Omental fat pad (tissue), 4 donors: ENCODE data around the gene C11orf42. TPM values are rescaled to one million over a fixed set of nuclear protein-coding genes. Genes with fewer than 3 reads are reported as not detected.

Source experiments
- ATAC-seq: fragments of 150-250 bp; one replicate; pipeline ENCODE4 v1.9.1; 2016; ENCODE audit warnings: mild to moderate bottlenecking, moderate library complexity; ENCODE audit not compliant: low FRiP score
- DNase-seq: peaks from one replicate; pipeline ENCODE4 v3.0.0-alpha.2; 2019; ENCODE audit warnings: low spot score
- CTCF ChIP-seq, 3 donors: fragments of 450-650 bp; IDR thresholded peaks; one replicate each; pipeline ENCODE4 v1.5.1; 2016 to 2017; ENCODE audit warnings: antibody characterized with exemption in 3 of 3, mild to moderate bottlenecking in 3 of 3, moderate library complexity in 2 of 3
- total RNA-seq, 4 donors: library from RNA; depleted of rRNA; stranded (reverse); fragments of >200 nt; gene quantifications; one replicate each; pipeline ENCODE4 v1.1.0, GENCODE V29; 2016

Gene C11orf42
- total RNA-seq, 4 donors from 2014 or later, result not detected

GRCh38 chr11:6197466-6198200 lies 7.7 kb upstream of the C11orf42 start:
- ATAC-seq (no peak), DNase-seq (no peak)
- TF ChIP-seq CTCF (IDR thresholded peaks at IDR 0.05), result no peak

GRCh38 chr11:6199174-6199810 lies 6.1 kb upstream of the C11orf42 start, which contains the start of gene OR52W1:
TSS of gene OR52W1 (plus strand) at chr11:6199224. CDS start at chr11:6199224, 0 bp downstream.
- no peak for ATAC-seq
- TF ChIP-seq CTCF (IDR thresholded peaks at IDR 0.05), result no peak
- no peak for DNase-seq

- no peak for TF ChIP-seq CTCF (IDR thresholded peaks at IDR 0.05)
- DNase-seq (peak; percentile 33), ATAC-seq (no peak)
Measured at GRCh38 chr11:6200975-6201374, 4.4 kb upstream of the C11orf42 start.

- DNase-seq, result no peak
- TF ChIP-seq CTCF (IDR thresholded peaks at IDR 0.05), result no peak
- no peak for ATAC-seq
Measured at GRCh38 chr11:6201481-6201880, 3.9 kb upstream of the C11orf42 start.

- ATAC-seq, result no peak
- DNase-seq, result no peak
- no peak for TF ChIP-seq CTCF (IDR thresholded peaks at IDR 0.05)
Measured at GRCh38 chr11:6202041-6202440, 3.3 kb upstream of the C11orf42 start.

GRCh38 chr11:6203327-6203726 lies 2.0 kb upstream of the C11orf42 start:
- DNase-seq (no peak), ATAC-seq (no peak)
- no peak for TF ChIP-seq CTCF (IDR thresholded peaks at IDR 0.05)

- no peak for TF ChIP-seq CTCF (IDR thresholded peaks at IDR 0.05)
- DNase-seq, result no peak
- no peak for ATAC-seq
Measured at GRCh38 chr11:6204706-6205105, 651 bp upstream of the C11orf42 start.
